GM19023 (cell line): ENCODE data around the gene SCAI.
"Not testable (repeated sequence)": the region's sequence is repeated elsewhere in the genome, so short reads cannot be mapped to it uniquely, and the experiment has no call there.

Experiments
- ATAC-seq: cut with Tn5 transposase; IDR thresholded peaks from one replicate; pipeline ENCODE4 v1.9.1; 2021; ENCODE audit warnings: mild to moderate bottlenecking, moderate library complexity; ENCODE audit not compliant: unreplicated experiment

Gene SCAI

GRCh38 chr9:125150349-125151245 is 7.3 kb upstream of the SCAI start:
- ATAC-seq = no peak

GRCh38 chr9:125147401-125147951 is 4.1 kb upstream of the SCAI start:
- no peak for ATAC-seq

DNA sequence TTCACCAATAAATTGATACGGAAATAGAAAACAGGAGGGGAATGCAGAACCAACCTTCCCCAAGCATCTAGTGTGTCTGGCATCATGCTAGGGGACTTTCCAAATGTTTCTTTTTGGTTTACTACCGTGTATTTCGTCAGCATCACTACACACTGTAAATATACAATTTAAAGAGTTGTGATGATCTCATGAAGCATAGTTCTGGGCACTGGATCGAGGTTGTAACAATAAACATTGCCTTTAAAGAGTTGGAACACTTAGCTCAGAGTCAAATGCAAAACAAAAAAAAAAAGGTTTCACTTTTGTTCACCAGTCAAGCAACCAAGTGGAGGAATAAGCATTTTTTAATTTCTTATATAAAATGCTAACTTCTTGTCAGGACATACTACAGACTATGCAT is 2.9 kb upstream of the SCAI start:
- no peak for ATAC-seq

DNA sequence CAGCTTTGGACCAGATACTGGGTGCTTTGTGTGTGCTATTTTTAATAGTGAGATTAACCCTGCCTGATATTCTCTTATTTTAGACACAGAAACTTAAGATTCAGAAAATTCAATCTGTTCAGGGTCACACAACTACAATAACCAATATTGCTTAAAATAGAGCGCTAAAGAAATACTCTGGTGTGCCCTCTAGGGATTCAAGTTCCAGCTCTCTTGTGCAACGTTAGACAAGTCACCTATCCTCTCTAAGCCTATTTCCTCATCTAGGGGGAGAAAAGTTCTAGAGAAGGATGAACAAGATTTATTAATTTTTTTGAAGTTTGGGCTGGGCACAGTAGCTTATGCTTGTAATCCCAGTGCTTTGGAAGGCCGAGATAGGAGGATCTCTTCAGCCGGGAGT is 2.1 kb upstream of the SCAI start:
- ATAC-seq = no peak

GRCh38 chr9:125142560-125143376 is 560 bp downstream of the SCAI start:
- peak; percentile 35 for ATAC-seq

- ATAC-seq = no peak
Observed at GRCh38 chr9:125141751-125142150, 1.6 kb downstream of the SCAI start.

DNA sequence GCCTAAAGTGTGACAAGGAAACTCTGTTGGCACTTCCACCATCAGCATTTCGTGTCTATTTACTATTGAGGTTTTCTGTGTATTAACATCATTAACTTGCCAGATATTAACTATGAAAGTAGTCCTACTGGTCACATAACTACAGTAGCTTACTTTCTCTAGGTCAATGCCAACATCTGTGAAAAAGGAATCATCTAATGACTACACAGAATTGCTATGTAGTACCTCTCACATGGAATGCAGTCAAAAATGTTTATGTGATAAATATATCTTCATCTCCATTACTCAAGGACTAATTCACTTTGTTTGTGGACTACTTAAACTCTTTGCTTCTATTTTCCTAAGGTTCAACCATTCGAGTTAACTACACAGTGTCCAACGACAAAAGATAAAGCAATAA is 2.1 kb downstream of the SCAI start:
- ATAC-seq = no peak

GRCh38 chr9:125140576-125140975 is 2.8 kb downstream of the SCAI start:
- ATAC-seq = no peak

GRCh38 chr9:125137200-125137599 is 6.1 kb downstream of the SCAI start:
- ATAC-seq = no peak

- no peak for ATAC-seq
Observed at GRCh38 chr9:125134976-125135375, 8.4 kb downstream of the SCAI start.

DNA sequence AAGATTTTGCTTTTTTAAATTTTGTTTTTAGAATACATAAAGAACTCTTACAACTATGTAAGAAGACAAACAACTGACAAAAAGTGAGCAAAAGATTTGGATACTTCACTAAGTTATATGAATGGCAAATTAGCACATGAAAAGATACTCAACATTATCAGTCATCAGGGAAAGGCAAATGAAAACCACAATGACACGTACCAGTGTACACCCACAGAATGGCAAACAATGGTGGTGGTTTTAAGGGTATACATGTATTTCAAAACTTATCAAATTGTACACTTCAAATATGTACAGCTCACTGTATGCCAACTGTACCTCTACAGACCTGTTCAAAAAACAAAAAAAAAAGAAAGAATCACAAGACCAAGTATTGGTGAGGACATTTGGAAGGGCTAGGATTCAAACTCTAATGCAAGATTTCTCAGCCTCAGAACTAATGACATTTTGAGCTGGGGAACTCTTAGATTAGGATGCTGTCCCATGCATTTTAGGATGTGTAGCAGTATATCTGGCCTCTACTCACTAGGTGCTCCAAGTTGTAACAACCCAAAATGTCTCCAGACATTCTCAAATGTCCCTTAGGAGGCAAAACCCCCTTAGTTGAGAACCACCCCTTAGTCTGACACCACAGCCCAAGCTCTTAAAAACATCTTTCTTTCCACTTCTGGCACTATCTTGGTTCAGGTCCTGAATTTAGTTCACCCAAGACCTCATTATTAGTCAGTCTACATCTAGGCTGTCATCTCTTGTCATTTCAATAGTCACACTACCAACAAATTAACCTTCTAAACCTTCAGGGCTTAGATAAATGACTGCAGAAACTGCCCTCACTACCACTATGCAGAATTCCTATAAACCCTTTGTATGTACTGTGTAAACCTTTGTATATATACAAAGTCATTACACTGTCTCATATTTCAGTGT is 9.7 kb downstream of the SCAI start:
- no peak for ATAC-seq

GRCh38 chr9:125131778-125132177 is 11.6 kb downstream of the SCAI start:
- ATAC-seq = no peak

GRCh38 chr9:125126019-125126746 is 17.1 kb downstream of the SCAI start:
- peak; percentile 92 for ATAC-seq

DNA sequence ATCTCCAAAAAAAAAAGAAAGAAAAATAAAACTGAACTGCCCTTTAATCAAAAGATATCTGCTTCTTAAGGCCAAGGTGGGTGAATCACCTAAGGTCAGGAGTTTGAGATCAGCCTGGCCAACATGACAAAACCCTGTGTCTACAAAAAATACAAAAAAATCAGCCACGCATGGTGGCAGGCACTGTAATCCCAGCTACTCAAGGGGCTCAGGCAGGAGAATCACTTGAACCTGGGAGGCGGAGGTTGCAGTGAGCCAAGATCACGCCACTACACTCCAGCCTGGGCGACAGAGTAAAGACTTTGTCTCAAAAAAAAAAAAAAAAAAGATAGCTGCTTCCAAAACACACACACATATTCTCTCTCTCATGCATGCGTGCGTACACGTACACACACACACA is 17.8 kb downstream of the SCAI start:
- ATAC-seq = no peak

GRCh38 chr9:125121146-125121545 is 22.2 kb downstream of the SCAI start:
- ATAC-seq = no peak

GRCh38 chr9:125119643-125120286 is 23.6 kb downstream of the SCAI start:
- no peak for ATAC-seq

GRCh38 chr9:125118696-125119095 is 24.6 kb downstream of the SCAI start:
- ATAC-seq = not testable (repeated sequence)

DNA sequence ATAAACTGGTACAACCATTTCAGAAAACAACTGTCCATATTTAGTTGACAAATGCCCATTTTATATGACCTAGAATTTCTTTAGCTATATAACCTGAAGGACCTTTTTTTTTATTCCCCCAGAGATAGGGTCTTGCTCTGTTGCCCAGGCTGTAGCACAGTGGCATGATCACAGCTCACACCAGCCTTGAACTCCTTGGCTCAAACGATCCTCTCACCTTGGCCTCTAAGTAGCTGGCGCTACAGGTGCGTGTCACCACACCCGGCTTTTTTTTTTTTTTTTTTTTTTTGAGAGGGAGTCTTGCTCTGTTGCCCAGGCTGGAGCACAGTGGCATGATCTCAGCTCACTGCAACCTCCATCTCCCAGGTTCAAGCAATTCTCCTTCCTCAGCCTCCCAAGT is 28.8 kb downstream of the SCAI start:
- not testable (repeated sequence) for ATAC-seq

DNA sequence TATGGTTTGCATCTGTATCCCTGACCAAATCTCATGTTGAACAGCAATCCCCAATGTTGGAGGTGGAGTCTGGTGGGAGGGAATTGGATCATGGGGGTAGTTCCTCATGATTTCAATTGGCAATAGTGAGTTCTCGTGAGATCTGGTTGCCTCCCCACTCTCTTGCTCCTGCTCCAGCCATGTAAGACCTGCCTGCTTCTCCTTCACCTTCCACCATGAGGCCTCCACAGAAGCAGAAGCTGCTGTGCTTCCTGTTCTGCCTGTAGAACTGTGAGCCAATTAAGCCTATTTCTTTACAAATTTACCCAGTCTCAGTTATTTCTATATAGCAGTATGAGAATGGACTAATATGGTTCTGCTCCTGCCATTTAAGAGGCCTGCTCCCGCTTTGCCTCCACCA is 32.9 kb downstream of the SCAI start:
- ATAC-seq = no peak
